HAP-1 (cell line): Measurements from ENCODE around the gene FTO.

Experiments
- DNase-seq, 2 experiments: peaks; one replicate each; pipeline ENCODE4 v3.0.0-alpha.2; 2016 to 2020; ENCODE audit warnings: low spot score in 2 of 2
- H3K27me3 ChIP-seq: fragments of 250-450 bp; sonication (Bioruptor Pico); 2 replicates; pipeline ENCODE4 v1.5.1; 2020; ENCODE audit warnings: low read depth, mild to moderate bottlenecking, moderate library complexity
- H3K36me3 ChIP-seq: fragments of 250-450 bp; sonication (Bioruptor Pico); replicated peaks from 2 replicates; pipeline ENCODE4 v1.5.1; 2020; ENCODE audit warnings: mild to moderate bottlenecking
- H3K4me1 ChIP-seq: fragments of 250-450 bp; sonication (Bioruptor Pico); 2 replicates; pipeline ENCODE4 v1.5.1; 2020; ENCODE audit warnings: mild to moderate bottlenecking
- H3K4me3 ChIP-seq: fragments of 250-450 bp; sonication (Bioruptor Pico); 2 replicates; pipeline ENCODE4 v1.5.1; 2020; ENCODE audit warnings: mild to moderate bottlenecking, moderate library complexity
- H3K9me3 ChIP-seq: fragments of 250-450 bp; sonication (Bioruptor Pico); 2 replicates; pipeline ENCODE4 v1.5.1; 2020; ENCODE audit warnings: mild to moderate bottlenecking, moderate library complexity
- in situ Hi-C: fragments of 300-500 bp; cut with MboI; formaldehyde crosslinking; loops from 3 replicates; pipeline ENCODE4 v1.14.3; 2020; ENCODE audit warnings: low sequenced_read_pairs, inconsistent platforms, mixed read lengths

Gene FTO

DNA sequence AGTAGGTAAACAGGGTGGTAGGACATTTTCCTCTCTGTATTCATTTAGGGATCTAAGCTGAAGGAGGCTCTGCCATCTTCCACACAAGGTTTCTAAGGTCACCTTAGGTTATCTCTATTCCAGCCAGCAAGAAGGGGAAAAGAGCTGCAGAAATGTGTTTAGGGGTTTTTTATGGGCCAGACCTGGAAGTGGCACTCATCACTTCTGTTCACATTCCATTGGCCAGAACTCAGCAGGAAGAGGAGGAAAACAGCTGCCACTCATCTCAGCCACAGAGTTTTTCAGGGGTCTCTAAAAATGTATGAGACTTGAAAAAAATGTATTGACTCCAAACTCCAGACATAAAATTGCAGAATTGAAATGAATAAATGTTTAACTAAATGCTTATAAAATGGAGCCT lies 65.8 kb downstream of the FTO start:
- in situ Hi-C loops = loop anchor here (10.0 to 25.0 kb wide), 3 partner anchors 215 to 1168 kb away; partner anchors contain the start of genes IRX3 and IRX5
- DNase-seq = no peak
- H3K9me3 ChIP-seq = no peaks in the 10 kb centered on the region
- no peak overlapping the region for H3K4me3 ChIP-seq
- no peaks in the 10 kb centered on the region for H3K36me3 ChIP-seq
- H3K4me1 ChIP-seq = peaks cover 29% of the 10 kb centered on the region
- no peaks in the 10 kb centered on the region for H3K27me3 ChIP-seq

DNA sequence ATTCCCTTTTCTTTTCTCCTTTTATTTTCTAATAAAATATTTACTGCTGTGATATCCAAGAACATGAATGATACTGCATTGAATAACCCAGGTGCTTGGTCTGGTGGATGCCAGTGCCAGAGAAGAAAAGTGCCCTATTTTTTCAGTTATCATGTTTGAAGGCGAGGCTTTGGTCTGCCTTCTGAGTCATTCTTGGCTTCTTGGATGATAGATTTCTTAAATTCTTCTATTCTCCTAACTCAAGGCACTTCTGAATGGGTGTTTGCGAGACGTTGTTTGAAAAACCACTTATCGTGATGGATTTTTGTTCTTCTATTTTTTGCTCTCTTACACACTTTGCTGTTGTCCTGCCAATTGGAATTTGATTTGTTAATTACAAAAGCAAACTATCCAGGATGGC lies 66.7 kb downstream of the FTO start:
- no peaks in the 10 kb centered on the region for H3K9me3 ChIP-seq
- peaks cover 29% of the 10 kb centered on the region for H3K4me1 ChIP-seq
- H3K27me3 ChIP-seq = no peaks in the 10 kb centered on the region
- H3K36me3 ChIP-seq = no peaks in the 10 kb centered on the region
- no peak overlapping the region for H3K4me3 ChIP-seq
- in situ Hi-C loops = loop anchor here (25.0 kb wide), 2 partner anchors 517 to 1167 kb away; partner anchors contain the start of genes IRX3 and IRX5
- DNase-seq = no peak

DNA sequence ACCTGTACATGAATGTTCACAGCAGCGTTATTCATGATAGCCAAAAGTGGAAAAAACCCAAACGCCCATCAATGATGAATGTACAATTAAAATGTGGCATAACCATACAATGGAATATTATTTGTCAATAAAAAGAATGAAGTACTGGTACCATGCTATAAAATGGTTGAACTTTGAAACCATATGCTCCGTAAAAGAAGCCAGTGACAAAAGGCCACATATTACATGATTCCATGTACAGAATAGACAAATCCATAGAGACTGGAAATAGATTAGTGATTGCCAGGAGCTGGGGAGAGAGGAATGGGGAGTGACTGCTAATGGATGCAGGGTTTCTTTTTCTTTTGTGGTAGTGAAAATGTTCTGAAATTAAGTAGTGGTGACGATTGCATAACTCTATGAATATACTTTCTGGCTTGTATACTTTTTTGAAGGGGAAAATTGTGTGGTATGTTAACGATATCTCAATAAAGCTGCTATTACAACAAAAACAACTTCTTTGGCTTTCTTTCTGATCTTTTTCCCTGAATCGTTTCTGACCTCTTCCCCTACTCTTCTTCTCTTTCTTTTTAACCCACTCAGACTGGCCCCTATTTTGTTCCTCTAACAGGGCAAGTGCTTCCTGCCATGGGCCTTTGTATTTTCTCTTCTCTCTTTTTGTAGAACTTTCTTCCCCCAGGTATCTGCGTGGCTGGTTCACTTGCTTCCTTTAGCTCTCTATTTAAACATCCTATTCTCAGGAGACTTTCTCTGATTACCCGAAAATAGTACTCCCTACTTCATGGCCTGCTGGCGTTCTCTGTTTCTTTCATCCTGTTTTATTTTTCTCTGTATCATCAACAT lies 67.9 kb downstream of the FTO start:
- no peak overlapping the region for H3K4me3 ChIP-seq
- no peaks in the 10 kb centered on the region for H3K9me3 ChIP-seq
- peaks cover 42% of the 10 kb centered on the region for H3K4me1 ChIP-seq
- H3K27me3 ChIP-seq = no peaks in the 10 kb centered on the region
- no peaks in the 10 kb centered on the region for H3K36me3 ChIP-seq
- DNase-seq = no peak
- in situ Hi-C loops = loop anchor here (25.0 kb wide), 2 partner anchors 515 to 1165 kb away; partner anchors contain the start of genes IRX3 and IRX5

DNA sequence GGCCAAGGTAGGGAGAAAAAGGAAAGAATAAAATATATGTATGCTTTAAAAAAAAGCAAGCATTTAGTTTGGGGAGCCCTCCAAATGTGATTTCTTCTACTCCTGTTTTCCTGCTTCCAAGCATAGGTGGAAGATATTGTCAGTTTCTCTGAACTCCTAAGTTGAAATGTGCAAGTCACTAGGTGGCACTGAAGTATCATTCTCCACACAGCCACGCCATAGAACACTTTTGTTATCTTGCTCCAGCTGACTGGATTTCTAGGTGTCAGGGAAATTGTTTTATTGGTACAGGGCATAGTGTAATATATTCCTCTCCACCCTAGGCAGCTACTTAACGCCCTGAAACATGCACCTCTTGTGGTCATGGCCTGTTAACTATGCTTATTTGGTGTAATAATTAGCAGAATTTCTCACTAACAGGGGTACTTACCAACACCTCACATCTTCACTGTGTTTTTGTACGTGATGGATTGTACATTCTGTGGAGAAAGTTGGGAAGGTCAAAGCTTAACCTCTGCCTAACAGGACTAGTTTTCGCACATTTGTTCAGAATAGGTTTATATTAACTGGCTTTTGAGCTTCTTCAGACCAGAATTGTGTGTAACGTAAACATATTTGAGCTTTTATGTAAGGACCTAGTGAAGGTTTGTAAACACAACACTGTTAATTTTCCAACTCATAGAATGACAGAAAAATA lies 69.3 kb downstream of the FTO start:
- in situ Hi-C loops = loop anchor here (25.0 kb wide), 2 partner anchors 514 to 1164 kb away; partner anchors contain the start of genes IRX3 and IRX5
- peak; percentile 60 to 82 for DNase-seq
- Histone ChIP-seq H3K4me1 (peaks cover 39% of the 10 kb centered on the region), H3K4me3 (no peak overlapping the region), H3K36me3 (no peaks in the 10 kb centered on the region), H3K9me3 (no peaks in the 10 kb centered on the region), H3K27me3 (no peaks in the 10 kb centered on the region)

DNA sequence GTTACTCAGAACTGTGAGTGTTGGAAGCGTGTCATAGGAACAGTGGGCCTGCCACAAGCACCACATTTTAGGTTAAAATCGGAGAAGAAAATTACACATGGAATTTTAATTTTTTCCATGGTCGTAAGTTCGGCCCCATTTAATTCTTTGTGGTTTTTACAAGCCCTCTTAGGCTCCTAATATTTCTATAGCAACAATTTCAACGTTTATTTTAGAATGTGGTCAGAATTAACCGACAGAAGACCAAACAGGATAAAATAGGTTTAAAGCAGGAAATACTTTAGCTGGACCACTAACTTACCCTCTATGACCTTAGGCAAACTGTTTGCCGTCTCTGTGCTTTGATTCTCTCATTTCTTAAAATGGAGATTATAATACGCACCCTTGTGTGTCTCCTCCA lies 69.9 kb downstream of the FTO start:
- Histone ChIP-seq H3K4me3 (no peak overlapping the region), H3K9me3 (no peaks in the 10 kb centered on the region), H3K36me3 (no peaks in the 10 kb centered on the region), H3K27me3 (no peaks in the 10 kb centered on the region), H3K4me1 (peaks cover 35% of the 10 kb centered on the region)
- in situ Hi-C loops = loop anchor here (25.0 kb wide), 2 partner anchors 513 to 1163 kb away; partner anchors contain the start of genes IRX3 and IRX5
- DNase-seq = no peak

DNA sequence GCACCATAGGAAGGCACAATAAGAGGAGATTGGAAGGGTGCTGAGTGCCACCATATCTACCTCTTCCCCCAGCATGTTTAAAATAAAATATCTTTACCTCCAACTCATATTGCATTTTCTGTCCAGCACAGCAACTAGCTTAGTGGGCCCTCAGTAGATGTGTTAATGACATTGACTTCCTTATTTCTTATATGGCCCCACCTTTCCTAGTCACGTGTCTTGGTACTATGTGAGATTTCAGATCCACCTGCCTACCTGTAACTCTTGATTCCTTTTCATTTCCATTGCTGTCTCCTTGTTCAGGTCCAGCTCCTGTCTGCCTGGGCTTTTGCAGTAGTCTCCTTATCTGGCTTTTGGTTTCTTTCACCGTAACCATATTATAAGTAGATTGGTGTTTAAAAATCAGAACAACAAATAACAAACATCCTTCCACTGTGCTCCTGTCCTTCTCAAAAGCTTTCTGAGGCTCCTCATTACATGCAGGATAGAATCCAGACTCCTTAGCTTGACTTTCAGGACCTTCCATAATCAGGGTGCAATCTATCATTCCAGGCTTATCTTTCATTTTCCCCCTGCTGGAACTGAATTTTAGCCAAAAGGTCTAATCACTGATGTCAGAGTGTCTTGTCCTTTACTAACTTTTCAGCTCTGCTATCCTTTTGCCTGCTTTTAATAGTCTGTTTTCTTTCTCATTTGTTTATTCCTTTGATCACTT lies 71.3 kb downstream of the FTO start:
- Histone ChIP-seq H3K9me3 (no peaks in the 10 kb centered on the region), H3K4me3 (no peak overlapping the region), H3K36me3 (no peaks in the 10 kb centered on the region), H3K27me3 (no peaks in the 10 kb centered on the region), H3K4me1 (peaks cover 35% of the 10 kb centered on the region)
- DNase-seq = no peak
- in situ Hi-C loops = no loop called here

DNA sequence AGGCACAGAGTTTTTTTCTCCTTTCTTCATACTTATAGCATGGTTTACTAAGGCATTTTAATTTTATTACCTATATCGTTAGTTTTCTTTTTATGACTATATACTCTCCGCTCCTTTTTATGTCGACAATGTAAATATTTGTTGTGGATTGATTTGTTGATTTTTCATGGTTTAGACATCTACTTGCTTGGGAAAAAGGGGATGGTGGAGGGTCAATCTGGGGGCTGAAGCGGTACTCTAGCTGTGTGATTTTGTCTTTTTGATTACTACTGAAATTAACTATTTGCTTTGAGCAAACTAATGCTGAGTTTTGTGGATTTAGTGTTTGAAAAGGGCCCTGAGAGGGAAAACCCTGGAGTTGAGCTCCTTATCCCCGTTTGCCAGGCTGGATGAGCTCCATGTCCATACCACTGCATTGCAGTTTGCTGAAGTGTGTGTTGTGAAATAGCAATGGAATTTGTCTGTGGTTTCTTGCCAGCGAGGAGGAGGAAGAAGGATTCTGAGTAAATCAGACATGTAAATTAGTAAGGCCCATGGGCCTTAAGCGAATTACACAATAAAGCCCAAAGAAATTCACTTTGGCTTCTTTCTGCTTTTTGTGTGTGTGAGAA lies 72.0 kb downstream of the FTO start:
- Histone ChIP-seq H3K4me3 (no peak overlapping the region), H3K4me1 (peaks cover 39% of the 10 kb centered on the region), H3K36me3 (no peaks in the 10 kb centered on the region), H3K27me3 (no peaks in the 10 kb centered on the region), H3K9me3 (no peaks in the 10 kb centered on the region)
- peak; percentile 53 to 72 for DNase-seq
- in situ Hi-C loops = no loop called here

DNA sequence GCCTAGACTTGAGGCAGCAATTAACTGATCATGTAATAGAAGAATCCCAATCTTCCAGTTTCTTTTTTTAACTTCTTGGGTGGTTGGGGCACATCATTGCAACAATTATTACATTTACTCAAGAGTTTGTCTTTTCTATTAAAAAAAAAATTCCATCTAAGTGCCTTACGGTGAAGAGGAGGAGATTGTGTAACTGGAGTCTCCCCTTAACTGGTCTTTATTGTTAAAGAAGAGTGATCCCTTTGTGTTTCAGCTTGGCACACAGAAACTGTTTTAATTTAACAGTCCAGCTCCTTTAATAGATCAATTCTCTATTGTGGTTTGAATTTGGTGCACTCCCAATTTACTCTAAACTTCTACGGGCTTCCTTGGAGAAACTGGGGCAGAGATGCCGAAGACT lies 75.2 kb downstream of the FTO start:
- in situ Hi-C loops = no loop called here

DNA sequence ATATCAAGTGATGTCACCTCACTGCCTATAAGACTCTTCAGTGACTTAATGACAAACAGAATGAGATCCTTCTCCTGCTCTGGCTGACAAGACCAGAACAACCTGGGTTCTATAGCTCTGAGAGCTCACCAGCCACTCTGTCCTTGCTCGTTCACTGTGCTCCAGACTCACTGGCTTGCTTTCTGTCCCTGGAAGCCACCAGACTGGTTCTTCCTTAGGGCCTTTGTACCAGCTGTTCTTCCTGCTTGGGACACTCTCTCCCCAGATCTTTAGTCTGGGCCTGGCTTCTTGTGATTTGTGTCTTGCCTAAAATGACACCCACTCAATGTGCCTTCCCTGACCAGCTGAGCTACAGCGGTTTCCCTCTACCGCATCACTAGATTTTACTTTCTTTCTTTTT lies 76.1 kb downstream of the FTO start:
- in situ Hi-C loops = no loop called here
- Histone ChIP-seq H3K27me3 (no peaks in the 10 kb centered on the region), H3K36me3 (no peaks in the 10 kb centered on the region), H3K9me3 (no peaks in the 10 kb centered on the region), H3K4me3 (no peak overlapping the region), H3K4me1 (peaks cover 33% of the 10 kb centered on the region)
- DNase-seq = no peak

More for the DNA sequence above, 75.2 kb downstream of the FTO start:
- no peaks in the 10 kb centered on the region for H3K36me3 ChIP-seq
- no peaks in the 10 kb centered on the region for H3K9me3 ChIP-seq
- H3K27me3 ChIP-seq = no peaks in the 10 kb centered on the region
- H3K4me3 ChIP-seq = no peak overlapping the region
- peak in 1 of 2 experiments; percentile 33 for DNase-seq
- peaks cover 32% of the 10 kb centered on the region for H3K4me1 ChIP-seq

DNA sequence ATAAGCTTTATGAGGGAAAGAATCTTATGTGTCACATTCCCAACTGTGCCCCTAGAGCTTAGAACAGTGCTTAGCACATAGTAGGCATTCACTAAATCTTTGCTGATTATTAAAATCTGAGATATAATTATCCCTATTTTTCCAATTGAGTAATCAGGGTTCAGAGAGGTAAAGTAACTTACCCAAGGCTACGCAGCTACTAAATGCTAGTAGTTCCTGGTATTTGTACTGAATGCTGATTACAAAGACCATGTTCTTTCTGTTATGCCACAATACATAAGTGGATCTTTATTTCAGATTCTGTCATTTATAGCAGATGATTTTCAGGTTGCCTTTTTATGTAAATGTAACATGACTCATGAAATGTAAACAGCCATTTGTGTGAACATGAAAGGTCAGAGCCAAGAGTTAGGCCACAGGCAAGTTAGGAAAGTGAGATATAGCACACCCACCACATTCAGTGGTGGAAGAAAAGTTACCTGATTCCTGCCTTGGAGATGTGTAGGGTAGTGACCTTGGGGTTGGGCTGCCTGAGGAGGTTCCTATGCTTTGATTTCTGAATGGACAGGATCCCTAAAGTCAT lies 77.2 kb downstream of the FTO start:
- no peaks in the 10 kb centered on the region for H3K9me3 ChIP-seq
- H3K27me3 ChIP-seq = no peaks in the 10 kb centered on the region
- in situ Hi-C loops = no loop called here
- H3K4me3 ChIP-seq = no peak overlapping the region
- peak in 1 of 2 experiments; percentile 61 for DNase-seq
- H3K4me1 ChIP-seq = peaks cover 28% of the 10 kb centered on the region
- H3K36me3 ChIP-seq = no peaks in the 10 kb centered on the region

DNA sequence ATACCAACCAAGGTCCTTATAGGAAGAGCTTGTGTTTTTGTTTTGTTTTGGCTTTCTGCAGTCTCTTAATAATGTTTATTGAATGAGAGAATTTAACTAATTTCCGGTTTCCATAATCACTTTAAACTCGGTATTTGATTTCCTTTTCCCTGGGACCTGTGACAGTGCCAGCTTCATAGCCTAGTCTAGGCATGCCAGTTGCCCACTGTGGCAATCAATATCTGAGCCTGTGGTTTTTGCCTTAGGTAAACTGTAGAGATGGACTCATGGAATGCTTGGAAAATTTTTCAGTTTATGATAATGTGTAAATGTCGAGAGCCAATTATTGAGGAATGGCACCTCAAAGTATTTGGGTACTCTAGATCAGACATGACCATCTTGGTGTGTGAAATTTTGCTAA lies 78.2 kb downstream of the FTO start:
- no peaks in the 10 kb centered on the region for H3K36me3 ChIP-seq

DNA sequence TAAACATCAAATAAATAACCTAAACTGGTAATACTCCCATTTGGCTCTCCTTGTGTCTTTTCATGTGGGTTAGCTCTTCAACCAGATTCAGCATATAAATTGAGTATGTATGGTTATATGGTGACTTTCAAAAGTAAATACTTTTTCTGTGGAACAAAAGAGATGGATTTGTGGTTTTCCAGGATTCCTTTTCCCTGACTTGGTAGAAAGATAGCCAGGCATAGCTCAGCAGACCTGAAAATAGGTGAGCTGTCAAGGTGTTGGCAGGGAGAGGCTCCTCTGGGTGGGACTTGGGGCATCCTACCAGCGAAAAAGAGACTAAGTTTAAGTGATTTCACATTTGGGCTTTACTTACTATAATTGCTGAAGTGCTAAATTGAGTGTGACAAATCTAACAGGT lies 80.3 kb downstream of the FTO start:
- no peak overlapping the region for H3K4me3 ChIP-seq

More for the DNA sequence above, 78.2 kb downstream of the FTO start:
- no peaks in the 10 kb centered on the region for H3K27me3 ChIP-seq
- H3K4me1 ChIP-seq = peaks cover 20% of the 10 kb centered on the region
- no peak for DNase-seq
- no peak overlapping the region for H3K4me3 ChIP-seq
- no peaks in the 10 kb centered on the region for H3K9me3 ChIP-seq
- in situ Hi-C loops = no loop called here

DNA sequence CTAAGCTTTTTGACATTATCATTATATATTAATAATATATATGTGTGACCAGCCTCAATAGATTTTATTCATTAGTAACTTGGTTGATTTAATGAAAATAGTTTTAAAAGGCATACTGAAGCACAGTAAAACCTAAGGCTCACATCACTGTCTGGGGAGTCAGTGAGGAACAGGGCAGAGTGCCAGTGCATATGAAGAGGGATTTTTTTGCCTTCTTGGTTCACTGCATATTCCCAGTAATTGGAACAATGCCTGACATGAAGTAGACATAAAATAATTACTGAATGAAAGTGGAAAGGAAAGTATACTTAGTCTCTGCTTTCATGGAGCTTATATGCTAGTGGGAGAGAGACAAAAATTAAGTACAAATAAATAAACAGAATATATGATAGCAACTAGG lies 81.1 kb downstream of the FTO start:
- H3K9me3 ChIP-seq = no peaks in the 10 kb centered on the region
- no peaks in the 10 kb centered on the region for H3K27me3 ChIP-seq
- H3K36me3 ChIP-seq = no peaks in the 10 kb centered on the region
- peaks cover 11% of the 10 kb centered on the region for H3K4me1 ChIP-seq
- in situ Hi-C loops = no loop called here
- no peak for DNase-seq
- no peak overlapping the region for H3K4me3 ChIP-seq

More for the DNA sequence above, 80.3 kb downstream of the FTO start:
- no peaks in the 10 kb centered on the region for H3K27me3 ChIP-seq
- H3K36me3 ChIP-seq = no peaks in the 10 kb centered on the region
- no peak for DNase-seq
- in situ Hi-C loops = no loop called here
- peaks cover 14% of the 10 kb centered on the region for H3K4me1 ChIP-seq
- no peaks in the 10 kb centered on the region for H3K9me3 ChIP-seq
